Coronary artery (tissue), 2 donors: ENCODE results near the gene MYL12A.

ENCODE experiments used
- DNase-seq: peaks from one replicate; pipeline ENCODE4 v3.0.0-alpha.2; 2017; ENCODE audit warnings: low spot score
- H3K27ac ChIP-seq, 2 donors: fragments of 200-600 bp; sonication (generic); one replicate each; pipeline ENCODE4 v1.5.1; 2016 to 2019
- H3K4me3 ChIP-seq: fragments of 200-600 bp; sonication (generic); 2 replicates; pipeline ENCODE4 v1.5.1; 2016; ENCODE audit warnings: mild to moderate bottlenecking, moderate library complexity
- TF ChIP-seq, protein P1 (sequence below): fragments of 200-600 bp; sonication (generic); IDR thresholded peaks from one replicate; pipeline ENCODE4 v1.5.1; 2019; ENCODE audit warnings: antibody characterized with exemption

Gene MYL12A

DNA sequence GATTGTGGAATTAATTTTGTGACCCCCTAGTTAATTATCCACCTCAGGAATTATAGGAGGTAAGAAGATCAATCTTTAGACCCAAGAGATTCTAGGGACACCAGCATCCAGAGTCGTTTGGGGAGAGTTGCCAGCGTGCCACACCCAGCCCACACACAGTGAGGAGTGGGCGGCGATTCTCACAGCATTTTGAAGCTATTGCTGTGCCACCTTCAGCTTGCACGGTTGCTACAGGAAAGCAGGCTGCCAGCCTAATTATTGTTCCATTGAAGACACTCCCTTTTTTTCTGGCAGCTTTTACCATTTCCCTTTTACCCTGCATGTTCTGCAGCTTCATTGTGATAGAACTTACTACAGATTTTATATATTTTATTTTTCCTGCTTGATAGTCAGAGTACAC is 13.1 kb upstream of the MYL12A start:
- no peak overlapping the region for H3K27ac ChIP-seq
- TF ChIP-seq, protein P1, sequence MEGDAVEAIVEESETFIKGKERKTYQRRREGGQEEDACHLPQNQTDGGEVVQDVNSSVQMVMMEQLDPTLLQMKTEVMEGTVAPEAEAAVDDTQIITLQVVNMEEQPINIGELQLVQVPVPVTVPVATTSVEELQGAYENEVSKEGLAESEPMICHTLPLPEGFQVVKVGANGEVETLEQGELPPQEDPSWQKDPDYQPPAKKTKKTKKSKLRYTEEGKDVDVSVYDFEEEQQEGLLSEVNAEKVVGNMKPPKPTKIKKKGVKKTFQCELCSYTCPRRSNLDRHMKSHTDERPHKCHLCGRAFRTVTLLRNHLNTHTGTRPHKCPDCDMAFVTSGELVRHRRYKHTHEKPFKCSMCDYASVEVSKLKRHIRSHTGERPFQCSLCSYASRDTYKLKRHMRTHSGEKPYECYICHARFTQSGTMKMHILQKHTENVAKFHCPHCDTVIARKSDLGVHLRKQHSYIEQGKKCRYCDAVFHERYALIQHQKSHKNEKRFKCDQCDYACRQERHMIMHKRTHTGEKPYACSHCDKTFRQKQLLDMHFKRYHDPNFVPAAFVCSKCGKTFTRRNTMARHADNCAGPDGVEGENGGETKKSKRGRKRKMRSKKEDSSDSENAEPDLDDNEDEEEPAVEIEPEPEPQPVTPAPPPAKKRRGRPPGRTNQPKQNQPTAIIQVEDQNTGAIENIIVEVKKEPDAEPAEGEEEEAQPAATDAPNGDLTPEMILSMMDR, result no peak
- no peak for DNase-seq
- no peak overlapping the region for H3K4me3 ChIP-seq

DNA sequence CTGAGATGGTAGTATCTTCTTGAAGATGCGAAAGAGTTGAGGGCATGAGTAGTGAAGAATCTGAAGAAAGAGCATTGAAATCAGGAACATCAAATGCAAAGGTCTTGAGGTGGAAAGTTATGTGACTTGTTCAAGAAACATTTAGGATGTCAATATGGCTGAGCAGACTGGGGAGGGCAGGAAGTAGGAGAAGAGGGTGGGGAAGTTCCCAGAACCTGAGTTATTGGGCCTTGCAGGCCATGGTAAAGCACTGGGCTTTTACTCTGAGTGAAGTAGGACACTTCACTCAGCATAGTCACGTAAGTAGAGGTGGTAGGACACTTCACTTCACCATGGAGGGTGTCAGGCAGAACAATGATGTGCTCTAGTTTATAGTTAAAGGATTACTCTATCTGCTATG is 11.8 kb upstream of the MYL12A start:
- no peak for DNase-seq
- Histone ChIP-seq H3K27ac (no peak overlapping the region), H3K4me3 (no peak overlapping the region)
- TF ChIP-seq, protein P1, result no peak

DNA sequence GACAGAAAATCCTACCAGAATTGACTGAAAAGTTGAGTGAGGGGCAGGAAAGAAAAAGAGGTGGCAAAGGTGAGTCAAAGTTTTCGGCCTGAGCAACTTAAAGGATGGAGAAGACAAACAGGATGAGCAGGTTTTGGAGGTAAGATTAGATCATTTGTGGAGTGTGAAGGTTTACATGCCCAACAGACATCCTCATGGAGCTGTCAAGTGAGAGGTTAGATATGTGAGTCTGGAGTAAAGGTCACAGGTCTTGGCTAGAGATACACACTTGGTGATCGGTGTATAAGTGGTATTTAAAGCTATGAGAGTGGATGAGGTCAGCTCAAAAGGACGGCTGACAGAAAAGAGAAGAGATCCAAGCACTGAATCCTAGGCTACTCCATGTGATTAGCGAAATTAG is 11.1 kb upstream of the MYL12A start:
- no peak for DNase-seq
- TF ChIP-seq, protein P1, result no peak
- Histone ChIP-seq H3K27ac (no peak overlapping the region), H3K4me3 (no peak overlapping the region)

DNA sequence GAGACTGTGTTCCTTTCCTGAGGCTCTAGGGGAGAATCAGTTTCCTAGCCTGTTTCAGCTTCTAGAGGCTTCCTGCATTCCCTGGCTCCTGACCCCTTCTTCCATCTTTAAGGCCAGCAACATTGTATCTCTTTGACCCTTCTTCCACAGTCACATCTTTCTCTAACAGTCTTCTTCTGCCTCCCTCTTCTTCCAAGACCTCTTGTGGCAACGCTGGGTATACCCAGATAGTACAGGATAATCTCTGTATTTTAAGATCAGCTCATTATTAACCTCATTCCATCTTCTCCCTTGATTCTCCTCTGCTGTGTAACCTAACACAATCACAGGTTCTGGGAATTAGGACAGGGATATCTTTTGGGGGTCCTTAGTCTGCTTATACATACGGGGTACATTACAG is 8.9 kb upstream of the MYL12A start:
- TF ChIP-seq, protein P1, result no peak
- H3K27ac ChIP-seq, result no peak overlapping the region
- DNase-seq, result no peak
- H3K4me3 ChIP-seq, result no peak overlapping the region

DNA sequence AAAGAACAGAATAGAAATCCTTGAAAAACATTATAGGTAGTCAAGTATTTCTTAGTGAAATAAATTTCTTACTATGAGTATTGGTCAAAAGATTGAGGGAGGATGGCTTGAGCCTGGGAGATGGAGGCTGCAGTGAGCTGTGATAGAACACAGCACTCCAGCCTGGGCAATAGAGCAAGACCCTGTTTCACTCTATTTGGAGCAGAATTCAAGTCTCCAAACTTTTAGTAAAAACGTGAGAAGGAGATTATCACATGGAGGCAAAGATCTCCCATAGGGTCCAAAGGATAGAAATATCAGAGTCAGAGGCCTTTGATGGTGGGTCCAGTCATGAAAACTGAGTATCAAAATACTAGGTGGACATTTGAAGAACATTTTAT is 2.4 kb upstream of the MYL12A start:
- no peak overlapping the region for H3K27ac ChIP-seq
- DNase-seq, result no peak
- TF ChIP-seq, protein P1, result no peak
- peak overlapping the region; percentile 96 for H3K4me3 ChIP-seq

DNA sequence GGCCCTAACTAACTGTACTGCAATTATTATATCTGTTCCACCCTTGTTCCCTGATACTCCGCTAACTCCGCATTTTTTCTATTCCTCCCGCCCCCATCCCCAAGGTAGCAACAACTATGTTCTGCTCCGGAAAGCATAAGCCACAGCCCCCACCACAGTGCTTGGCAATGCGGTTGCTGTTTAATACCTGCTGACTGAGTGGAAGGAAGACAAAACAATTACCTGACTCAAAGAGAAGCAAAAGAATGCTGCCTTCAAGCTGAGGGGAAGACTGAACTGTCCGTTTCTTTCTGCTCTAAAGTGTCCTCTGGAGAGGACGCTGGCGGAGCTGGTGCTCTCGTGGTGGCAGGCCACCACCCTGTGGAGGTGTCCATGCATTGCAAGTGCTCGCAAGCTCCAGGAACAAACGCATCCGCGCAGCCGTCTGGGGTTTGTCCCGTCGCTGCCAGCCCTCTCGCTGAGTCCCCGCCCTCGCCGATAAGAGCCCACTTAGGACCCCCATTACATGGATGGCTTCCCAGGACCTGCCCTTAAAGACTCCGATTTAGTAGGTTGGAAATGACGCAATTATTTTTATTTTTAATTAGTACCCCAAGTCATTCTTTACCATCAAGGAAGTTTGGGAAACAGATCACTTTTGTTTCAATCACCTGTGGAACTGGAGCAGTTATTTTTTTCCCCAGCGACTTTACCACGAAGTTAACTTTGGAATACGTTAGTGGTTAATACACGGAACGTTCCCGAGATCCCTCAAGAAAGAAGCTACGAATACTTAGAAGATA is 1.6 kb upstream of the MYL12A start:
- TF ChIP-seq, protein P1, result peak; percentile 91
- DNase-seq, result peak; percentile 93
- H3K27ac ChIP-seq, result peak overlapping the region; percentile 96 to 100
- H3K4me3 ChIP-seq, result peak overlapping the region; percentile 96

DNA sequence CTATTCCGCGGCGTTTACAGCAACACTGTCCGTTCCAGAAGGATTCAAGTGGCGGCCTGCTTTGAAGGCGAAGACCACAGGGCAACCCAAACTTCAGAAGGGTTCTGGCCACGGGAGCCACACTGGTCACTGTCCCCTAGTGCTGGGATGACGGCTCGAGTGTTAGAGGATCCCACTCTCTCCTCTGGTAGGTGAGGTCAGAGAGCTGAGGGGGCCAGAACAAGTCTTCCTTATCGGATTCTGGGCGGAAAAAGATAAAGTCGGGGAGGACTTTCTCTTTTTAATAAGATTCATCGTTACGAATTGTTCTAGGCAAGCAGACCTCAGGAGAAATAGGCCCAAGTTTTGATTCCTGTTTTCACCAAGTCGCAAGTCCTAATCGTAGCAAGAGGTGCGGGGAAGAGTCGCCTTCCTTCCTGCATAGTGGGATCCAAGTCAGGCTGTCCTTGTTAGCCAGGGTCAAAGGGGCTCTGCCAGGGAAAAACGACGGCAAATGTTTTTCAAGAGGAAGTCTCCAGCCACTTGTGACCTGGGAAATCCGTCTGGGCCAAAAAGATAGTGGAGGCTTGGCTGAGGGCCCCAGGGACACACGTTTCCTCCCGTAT is 864 bp upstream of the MYL12A start:
- TF ChIP-seq, protein P1, result no peak
- DNase-seq, result no peak
- Histone ChIP-seq H3K4me3 (peak overlapping the region; percentile 96), H3K27ac (peak overlapping the region; percentile 96 to 100)
